GM12874 (cell line): ENCODE data around the gene FAM47E.

ENCODE experiments used
- CTCF ChIP-seq: IDR thresholded peaks from 2 replicates; pipeline ENCODE4 v1.5.1; 2011; ENCODE audit warnings: low read depth, mild to moderate bottlenecking, control low read depth, low read length, moderate library complexity; ENCODE audit not compliant: insufficient read depth

The FAM47E gene

GRCh38 chr4:76293772-76294171, 42.3 kb downstream of the FAM47E start:
- TF ChIP-seq CTCF: no peak

- TF ChIP-seq CTCF: no peak
Observed at GRCh38 chr4:76296286-76296820, 44.8 kb downstream of the FAM47E start.

- no peak for TF ChIP-seq CTCF
Observed at GRCh38 chr4:76298227-76298626, 46.7 kb downstream of the FAM47E start.

- no peak for TF ChIP-seq CTCF
Observed at GRCh38 chr4:76300012-76300411, 48.5 kb downstream of the FAM47E start.

GRCh38 chr4:76301068-76301774, 49.7 kb downstream of the FAM47E start:
- no peak for TF ChIP-seq CTCF

- no peak for TF ChIP-seq CTCF
Observed at GRCh38 chr4:76301775-76302162, 50.2 kb downstream of the FAM47E start.

GRCh38 chr4:76302826-76303438, 51.4 kb downstream of the FAM47E start:
- TF ChIP-seq CTCF: no peak
